Tibial nerve (tissue), 4 donors: Measurements from ENCODE around the gene DTWD1.

Experiments
- CTCF ChIP-seq, 5 experiments: fragments of 200-600 bp in 3 of 5; fragments of 450-650 bp in 2 of 5; sonication (generic) in 3 of 5; IDR thresholded peaks; one replicate each; pipeline ENCODE4 v1.5.1; 2016 to 2019; ENCODE audit warnings: antibody characterized with exemption in 5 of 5, mild to moderate bottlenecking in 3 of 5, moderate library complexity in 2 of 5
- EP300 ChIP-seq, 2 donors: sonication (generic); formaldehyde crosslinking; IDR thresholded peaks; one replicate each; pipeline ENCODE4 v1.6.1; 2017; ENCODE audit warnings: antibody characterized with exemption in 2 of 2, mild to moderate bottlenecking in 1 of 2
- POLR2A ChIP-seq, 2 donors: fragments of 450-650 bp; IDR thresholded peaks; one replicate each; pipeline ENCODE4 v1.6.1; 2017; ENCODE audit warnings: antibody characterized with exemption in 2 of 2, mild to moderate bottlenecking in 2 of 2, moderate library complexity in 2 of 2

DNA sequence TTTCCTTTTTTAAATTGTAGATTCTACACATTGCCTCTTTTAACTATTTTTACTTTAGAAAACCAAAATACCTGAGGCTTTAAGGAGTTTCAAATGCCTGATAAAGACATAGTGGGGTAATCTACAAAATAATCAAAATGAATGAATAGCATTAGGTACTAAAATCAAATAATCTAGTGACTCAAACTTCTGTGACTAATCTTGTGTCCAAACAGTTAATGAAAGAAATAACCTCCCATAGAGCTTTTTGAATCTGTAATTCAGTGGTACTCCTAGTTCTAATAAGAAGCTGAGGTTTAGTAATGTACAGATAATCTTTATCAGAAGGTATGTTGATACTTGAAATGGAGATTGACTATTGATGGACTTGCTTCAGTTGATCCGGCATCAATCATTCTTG lies 53.0 kb downstream of the DTWD1 start:
- TF ChIP-seq CTCF (IDR thresholded peaks at IDR 0.05) (no peak), POLR2A (IDR thresholded peaks at IDR 0.05) (no peak), EP300 (IDR thresholded peaks at IDR 0.05) (no peak)
